Mucosa of stomach (tissue), 1 donor: Measurements from ENCODE around the gene STPG3.
"Not testable (repeated sequence)": the region's sequence is repeated elsewhere in the genome, so short reads cannot be mapped to it uniquely, and the experiment has no call there.

Source experiments
- H3K27me3 ChIP-seq: one replicate; pipeline ENCODE4 v1.7.0; 2013; ENCODE audit warnings: mild to moderate bottlenecking, low read length; ENCODE audit not compliant: control insufficient read depth, insufficient read depth
- H3K36me3 ChIP-seq: one replicate; pipeline ENCODE4 v1.7.0; 2013; ENCODE audit warnings: low read length; ENCODE audit not compliant: control insufficient read depth, insufficient read depth
- H3K4me1 ChIP-seq: one replicate; pipeline ENCODE4 v1.7.0; 2013; ENCODE audit warnings: mild to moderate bottlenecking, low read length; ENCODE audit not compliant: control insufficient read depth, insufficient read depth
- H3K4me3 ChIP-seq: one replicate; pipeline ENCODE4 v1.7.0; 2013; ENCODE audit warnings: low read length
- H3K9ac ChIP-seq: one replicate; pipeline ENCODE4 v1.7.0; 2013; ENCODE audit warnings: mild to moderate bottlenecking, low read length, moderate library complexity
- H3K9me3 ChIP-seq: one replicate; pipeline ENCODE4 v1.7.0; 2013; ENCODE audit warnings: mild to moderate bottlenecking, low read length, moderate library complexity; ENCODE audit not compliant: control insufficient read depth
- donor health status: Pancreatic carcinoma.

The STPG3 gene

GRCh38 chr9:137256856-137257255 lies 5.8 kb downstream of the STPG3 start:
- Histone ChIP-seq H3K27me3 (no peaks in the 10 kb centered on the region), H3K9ac (no peak overlapping the region), H3K9me3 (no peaks in the 10 kb centered on the region), H3K4me3 (no peak overlapping the region), H3K4me1 (peaks cover 31% of the 10 kb centered on the region), H3K36me3 (no peaks in the 10 kb centered on the region)

GRCh38 chr9:137262173-137262908 lies 11.3 kb downstream of the STPG3 start:
- H3K9me3 ChIP-seq, H3K27me3 ChIP-seq, H3K4me1 ChIP-seq, H3K9ac ChIP-seq, H3K36me3 ChIP-seq, H3K4me3 ChIP-seq: not testable (repeated sequence)

GRCh38 chr9:137262909-137263285 lies 11.8 kb downstream of the STPG3 start:
- Histone ChIP-seq H3K9ac (no peak overlapping the region), H3K4me1 (peaks cover 2% of the 10 kb centered on the region), H3K9me3 (no peaks in the 10 kb centered on the region), H3K27me3 (no peaks in the 10 kb centered on the region), H3K4me3 (no peak overlapping the region), H3K36me3 (peaks cover 4% of the 10 kb centered on the region)

GRCh38 chr9:137263506-137263905 lies 12.4 kb downstream of the STPG3 start:
- no peak overlapping the region for H3K9ac ChIP-seq
- no peak overlapping the region for H3K4me3 ChIP-seq
- peaks cover 8% of the 10 kb centered on the region for H3K4me1 ChIP-seq
- H3K27me3 ChIP-seq: no peaks in the 10 kb centered on the region
- H3K36me3 ChIP-seq: peaks cover 4% of the 10 kb centered on the region
- no peaks in the 10 kb centered on the region for H3K9me3 ChIP-seq

GRCh38 chr9:137264067-137264466 lies 13.0 kb downstream of the STPG3 start:
- no peaks in the 10 kb centered on the region for H3K9me3 ChIP-seq
- no peak overlapping the region for H3K4me3 ChIP-seq
- no peak overlapping the region for H3K9ac ChIP-seq
- H3K27me3 ChIP-seq: no peaks in the 10 kb centered on the region
- peaks cover 13% of the 10 kb centered on the region for H3K4me1 ChIP-seq
- H3K36me3 ChIP-seq: peaks cover 4% of the 10 kb centered on the region

GRCh38 chr9:137265496-137266161 lies 14.5 kb downstream of the STPG3 start:
- no peak overlapping the region for H3K4me3 ChIP-seq
- peaks cover 22% of the 10 kb centered on the region for H3K4me1 ChIP-seq
- H3K9me3 ChIP-seq: no peaks in the 10 kb centered on the region
- H3K36me3 ChIP-seq: peaks cover 4% of the 10 kb centered on the region
- H3K9ac ChIP-seq: no peak overlapping the region
- H3K27me3 ChIP-seq: no peaks in the 10 kb centered on the region

GRCh38 chr9:137266162-137266527 lies 15.1 kb downstream of the STPG3 start:
- H3K36me3 ChIP-seq: peaks cover 4% of the 10 kb centered on the region

GRCh38 chr9:137266585-137267453 lies 15.7 kb downstream of the STPG3 start:
- no peak overlapping the region for H3K9ac ChIP-seq

More at GRCh38 chr9:137266162-137266527, 15.1 kb downstream of the STPG3 start:
- H3K4me1 ChIP-seq: peaks cover 22% of the 10 kb centered on the region
- no peaks in the 10 kb centered on the region for H3K9me3 ChIP-seq
- no peak overlapping the region for H3K9ac ChIP-seq
- no peaks in the 10 kb centered on the region for H3K27me3 ChIP-seq
- H3K4me3 ChIP-seq: no peak overlapping the region

GRCh38 chr9:137267933-137268355 lies 16.9 kb downstream of the STPG3 start:
- H3K4me3 ChIP-seq: no peak overlapping the region
- H3K27me3 ChIP-seq: no peaks in the 10 kb centered on the region
- peaks cover 22% of the 10 kb centered on the region for H3K4me1 ChIP-seq
- no peak overlapping the region for H3K9ac ChIP-seq
- H3K36me3 ChIP-seq: peaks cover 10% of the 10 kb centered on the region
- no peaks in the 10 kb centered on the region for H3K9me3 ChIP-seq

More at GRCh38 chr9:137266585-137267453, 15.7 kb downstream of the STPG3 start:
- peaks cover 5% of the 10 kb centered on the region for H3K36me3 ChIP-seq
- H3K4me3 ChIP-seq: no peak overlapping the region
- H3K27me3 ChIP-seq: no peaks in the 10 kb centered on the region
- H3K4me1 ChIP-seq: peaks cover 22% of the 10 kb centered on the region
- H3K9me3 ChIP-seq: no peaks in the 10 kb centered on the region

GRCh38 chr9:137268538-137269201 lies 17.6 kb downstream of the STPG3 start:
- H3K36me3 ChIP-seq: peaks cover 7% of the 10 kb centered on the region
- no peak overlapping the region for H3K4me3 ChIP-seq
- no peaks in the 10 kb centered on the region for H3K9me3 ChIP-seq
- peak overlapping the region; percentile 7 for H3K9ac ChIP-seq
- H3K27me3 ChIP-seq: no peaks in the 10 kb centered on the region
- peaks cover 23% of the 10 kb centered on the region for H3K4me1 ChIP-seq

GRCh38 chr9:137269231-137269772 lies 18.2 kb downstream of the STPG3 start:
- peak overlapping the region; percentile 7 for H3K9ac ChIP-seq
- H3K4me3 ChIP-seq: no peak overlapping the region
- H3K9me3 ChIP-seq: no peaks in the 10 kb centered on the region
- H3K4me1 ChIP-seq: peaks cover 29% of the 10 kb centered on the region
- peaks cover 6% of the 10 kb centered on the region for H3K36me3 ChIP-seq
- no peaks in the 10 kb centered on the region for H3K27me3 ChIP-seq
